ENCODE data around the gene GSE1.

The GSE1 gene

DNA sequence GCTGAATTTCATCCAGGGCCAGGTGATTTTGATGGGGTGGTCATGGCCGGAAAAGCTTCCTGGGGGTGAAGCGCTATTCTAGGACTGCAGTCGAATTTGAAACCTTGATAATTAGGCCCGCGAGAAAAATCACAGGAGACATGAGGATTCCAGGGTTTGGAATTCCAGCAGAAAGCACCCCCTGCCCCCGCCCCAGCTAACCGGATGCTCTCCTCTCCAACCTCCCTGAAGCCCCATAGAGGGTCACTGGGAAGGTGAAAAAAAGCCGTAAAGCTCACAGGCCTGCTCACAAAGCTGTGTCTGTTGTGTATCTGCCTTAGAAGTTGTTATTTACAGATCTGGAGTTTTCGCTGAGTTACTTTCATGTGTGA is 76.8 kb downstream of the GSE1 start:
- DNase-seq = no peak

DNA sequence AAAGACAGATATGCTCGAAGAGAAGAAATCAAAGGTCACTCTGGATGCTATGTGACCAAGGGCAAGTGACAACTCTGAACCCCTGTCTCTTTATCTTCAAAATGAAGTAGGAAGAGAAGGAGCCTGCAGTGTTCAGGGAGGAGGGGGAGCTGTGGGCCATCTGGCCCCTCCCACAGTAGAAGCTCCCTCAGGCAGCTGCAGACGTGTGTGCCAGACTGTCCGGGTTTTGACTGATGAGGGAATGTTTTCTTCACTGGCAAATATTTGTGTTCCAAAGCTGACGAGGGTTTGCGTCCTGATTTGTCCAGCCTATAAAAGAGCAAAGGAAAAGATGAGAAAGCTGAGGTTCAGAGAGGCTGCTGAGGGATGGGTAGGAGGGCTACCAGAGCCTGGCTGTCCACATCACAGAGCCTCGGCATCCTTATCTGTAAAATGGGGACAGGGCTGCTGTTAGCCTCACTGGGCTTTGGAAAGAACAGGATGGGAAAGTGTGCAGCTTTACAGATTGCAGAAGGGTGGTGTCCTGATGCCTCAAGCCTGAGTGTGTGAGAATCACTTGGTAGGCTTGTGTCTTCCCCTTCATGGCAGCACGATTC is 77.4 kb downstream of the GSE1 start:
- no peak for DNase-seq
- TF ChIP-seq POLR2A (IDR thresholded peaks at IDR 0.05; ENCODE audit: low read length) = no peak
- no peak for TF ChIP-seq GATA1 (IDR thresholded peaks at IDR 0.05; ENCODE audit: low read depth, low read length)

More for the DNA sequence above, 76.8 kb downstream of the GSE1 start:
- TF ChIP-seq GATA1 (IDR thresholded peaks at IDR 0.05; ENCODE audit: low read depth, low read length) (no peak), POLR2A (IDR thresholded peaks at IDR 0.05; ENCODE audit: low read length) (no peak)

DNA sequence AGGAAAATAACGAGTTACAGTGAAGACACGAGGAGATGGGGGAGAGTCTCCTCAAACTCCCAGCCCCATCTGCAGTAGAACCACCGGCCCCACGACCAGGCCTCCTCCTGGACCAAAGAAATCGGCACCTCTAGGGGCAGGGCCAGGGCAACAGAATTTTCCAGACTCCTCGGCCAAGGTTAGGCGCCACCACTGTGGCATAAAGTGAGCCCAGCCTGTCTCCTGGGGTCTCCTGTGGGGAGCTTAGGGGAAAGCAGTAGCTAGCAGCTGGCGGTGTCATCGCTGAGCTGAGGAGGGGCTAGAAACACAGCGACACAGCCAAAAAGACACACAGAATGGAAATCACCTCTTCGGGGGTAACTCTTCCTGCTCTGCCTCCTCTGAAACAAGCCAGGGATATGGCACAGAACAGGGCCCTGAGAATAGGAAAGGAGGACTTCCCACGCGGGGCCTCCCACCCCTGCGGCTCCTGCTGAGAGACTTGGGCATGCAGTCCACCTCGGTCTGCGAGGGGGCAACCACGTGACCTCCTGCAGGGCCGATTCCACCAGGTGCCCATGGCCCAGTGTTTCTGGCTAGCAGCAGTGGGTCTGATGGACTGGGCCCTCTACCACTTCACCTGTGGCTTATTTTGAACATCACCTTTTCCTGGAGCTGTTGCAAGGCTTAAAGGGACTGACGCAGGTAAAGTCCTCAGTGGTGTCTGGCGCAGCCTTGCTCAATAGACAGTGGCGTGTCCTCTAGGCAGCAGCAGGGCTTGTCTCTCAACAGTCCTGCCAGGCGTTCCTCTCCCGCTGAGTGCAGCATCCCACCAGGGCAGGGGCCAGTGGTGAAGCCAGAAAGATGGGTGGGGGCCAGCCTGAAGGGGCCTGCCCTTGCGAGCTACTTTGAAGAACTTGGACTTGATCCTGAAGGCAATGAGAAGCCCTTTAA is 82.3 kb downstream of the GSE1 start:
- TF ChIP-seq POLR2A (IDR thresholded peaks at IDR 0.05; ENCODE audit: low read length) (no peak), GATA1 (IDR thresholded peaks at IDR 0.05; ENCODE audit: low read depth, low read length) (no peak)
- no peak for DNase-seq

DNA sequence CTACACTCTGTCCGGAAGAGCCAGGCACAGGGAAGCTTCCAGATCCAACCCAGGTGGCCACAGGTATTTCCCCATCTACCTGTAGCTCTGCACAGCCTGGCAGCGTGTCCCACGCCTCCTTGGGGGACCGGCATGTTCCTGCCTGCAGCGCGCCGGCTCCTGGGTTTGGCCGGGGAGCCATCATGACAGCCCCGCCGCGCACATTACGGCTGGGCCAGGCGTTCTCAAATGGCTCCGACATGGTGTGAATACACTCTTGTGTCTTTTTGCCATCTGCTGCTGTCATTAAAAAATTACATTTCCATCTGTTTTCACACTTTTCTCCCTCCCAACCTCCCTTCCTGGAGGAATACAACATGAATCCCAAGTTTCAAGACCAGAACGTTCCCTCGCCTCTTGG is 83.7 kb downstream of the GSE1 start:
- no peak for DNase-seq
- no peak for TF ChIP-seq POLR2A (IDR thresholded peaks at IDR 0.05; ENCODE audit: low read length)
- TF ChIP-seq GATA1 (IDR thresholded peaks at IDR 0.05; ENCODE audit: low read depth, low read length) = no peak

DNA sequence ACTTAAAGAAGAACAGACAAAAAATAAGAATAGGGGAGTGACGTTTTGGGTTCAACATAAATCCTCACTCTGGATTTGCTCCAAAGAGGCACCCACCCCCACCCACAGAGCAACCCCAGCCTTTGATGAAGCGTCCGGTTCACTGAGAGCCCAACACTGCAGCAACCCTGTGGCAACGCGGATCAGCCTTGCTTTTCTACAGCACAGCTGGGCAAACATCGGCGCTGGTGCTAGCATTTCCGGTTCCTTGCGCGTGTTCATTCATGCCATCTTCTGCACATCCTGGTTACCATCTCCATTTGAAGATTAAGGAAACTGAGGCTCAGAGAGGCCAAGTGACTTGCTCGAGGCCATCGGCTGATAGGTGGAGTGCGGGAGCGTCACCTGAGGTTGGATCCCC is 84.3 kb downstream of the GSE1 start:
- TF ChIP-seq GATA1 (IDR thresholded peaks at IDR 0.05; ENCODE audit: low read depth, low read length) = no peak
- no peak for TF ChIP-seq POLR2A (IDR thresholded peaks at IDR 0.05; ENCODE audit: low read length)

DNA sequence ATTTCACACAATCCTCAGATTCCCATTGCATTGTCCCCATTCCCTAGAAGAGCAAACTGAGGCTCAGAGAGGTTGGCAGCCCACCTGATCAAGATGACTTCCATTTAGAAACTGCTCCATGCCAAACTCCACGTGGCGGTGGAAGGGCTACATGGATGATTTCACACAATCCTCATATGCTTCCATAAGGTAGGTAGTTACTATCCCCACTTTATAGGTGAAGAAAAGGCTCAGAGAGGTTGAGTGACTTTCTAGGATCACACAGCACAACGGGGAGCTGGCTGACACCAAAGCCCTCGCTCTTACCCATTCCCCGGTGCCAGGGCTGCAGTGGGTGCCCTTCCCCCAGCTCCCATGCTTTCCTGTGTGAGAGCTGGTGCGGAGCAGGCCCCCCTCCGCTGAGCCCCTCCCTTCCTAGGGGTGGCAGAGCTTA is 85.4 kb downstream of the GSE1 start:
- no peak for DNase-seq
- no peak for TF ChIP-seq POLR2A (IDR thresholded peaks at IDR 0.05; ENCODE audit: low read length)
- no peak for TF ChIP-seq GATA1 (IDR thresholded peaks at IDR 0.05; ENCODE audit: low read depth, low read length)

More for the DNA sequence above, 84.3 kb downstream of the GSE1 start:
- DNase-seq = no peak

DNA sequence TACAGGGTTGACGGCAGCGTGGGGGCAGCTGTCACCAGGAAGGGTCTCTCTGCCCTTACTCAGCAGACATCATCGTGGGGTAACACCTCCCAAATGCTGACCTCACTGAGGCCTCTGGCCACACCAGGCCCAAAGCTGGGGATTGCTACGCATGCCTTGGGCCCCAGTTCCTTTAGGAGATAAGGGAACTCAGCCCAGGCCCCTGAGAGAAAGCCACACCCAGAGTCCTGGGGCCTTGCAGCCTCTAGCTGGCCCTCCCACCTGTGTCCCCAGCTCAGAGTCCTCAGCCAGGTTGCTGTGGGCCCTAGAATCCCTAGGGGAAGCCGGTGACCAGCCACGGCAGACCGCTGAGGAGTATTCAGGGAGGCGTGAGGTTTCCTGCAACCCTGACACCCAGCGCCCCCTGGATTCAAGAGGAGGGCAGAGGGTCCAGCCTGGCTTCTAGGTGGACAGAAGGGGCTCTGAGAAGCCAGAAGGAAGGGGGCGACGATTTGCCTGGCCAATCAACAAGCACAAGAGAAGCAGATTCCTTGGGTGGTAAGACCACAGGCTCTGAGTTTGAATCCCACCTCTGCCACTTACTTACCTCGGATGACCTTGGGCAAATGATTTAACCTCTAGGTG is 85.9 kb downstream of the GSE1 start:
- TF ChIP-seq POLR2A (IDR thresholded peaks at IDR 0.05; ENCODE audit: low read length) (no peak), GATA1 (IDR thresholded peaks at IDR 0.05; ENCODE audit: low read depth, low read length) (no peak)
- DNase-seq = peak; percentile 67 to 68

DNA sequence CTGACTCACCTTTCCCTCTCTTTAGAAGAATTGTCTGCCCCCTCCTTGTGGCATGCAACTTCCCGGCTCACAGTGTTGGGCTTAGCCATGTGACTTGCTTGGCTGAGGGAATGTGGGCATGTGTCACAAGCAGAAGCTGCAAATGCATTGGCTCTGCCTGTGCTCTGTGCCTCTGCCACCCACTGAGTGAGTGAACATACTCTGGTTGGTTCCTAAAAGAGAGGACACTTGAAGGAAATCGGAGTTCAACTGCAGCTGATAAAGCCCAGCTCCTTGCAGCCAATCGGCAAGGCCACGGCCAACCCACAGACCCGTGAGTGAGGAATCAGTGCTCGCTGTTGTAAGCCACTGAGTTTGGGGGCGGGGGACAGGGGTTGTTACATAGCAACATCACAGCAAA is 86.5 kb downstream of the GSE1 start:
- no peak for TF ChIP-seq GATA1 (IDR thresholded peaks at IDR 0.05; ENCODE audit: low read depth, low read length)
- no peak for TF ChIP-seq POLR2A (IDR thresholded peaks at IDR 0.05; ENCODE audit: low read length)
- DNase-seq = peak; percentile 16 to 23

DNA sequence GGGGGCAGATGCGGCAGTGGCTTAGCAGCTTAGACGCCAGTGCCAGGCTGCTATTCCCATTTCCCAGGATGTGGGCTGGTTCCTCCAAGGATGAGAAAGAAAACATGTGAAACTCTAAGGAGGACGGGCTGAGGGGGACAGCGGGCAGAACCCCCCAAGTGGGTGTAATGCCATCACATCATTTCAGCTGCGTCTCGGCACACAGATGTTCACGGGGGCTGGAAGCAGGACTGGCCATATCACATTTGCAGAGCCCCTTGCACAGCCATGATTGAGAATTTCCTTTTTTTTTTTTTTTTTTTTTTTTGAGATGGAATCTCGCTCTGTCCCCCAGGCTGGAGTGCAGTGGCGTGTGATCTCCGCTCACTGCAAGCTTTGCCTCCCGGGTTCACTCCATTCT is 90.9 kb downstream of the GSE1 start:
- TF ChIP-seq POLR2A (IDR thresholded peaks at IDR 0.05; ENCODE audit: low read length) (no peak), GATA1 (IDR thresholded peaks at IDR 0.05; ENCODE audit: low read depth, low read length) (no peak)
- DNase-seq = no peak

DNA sequence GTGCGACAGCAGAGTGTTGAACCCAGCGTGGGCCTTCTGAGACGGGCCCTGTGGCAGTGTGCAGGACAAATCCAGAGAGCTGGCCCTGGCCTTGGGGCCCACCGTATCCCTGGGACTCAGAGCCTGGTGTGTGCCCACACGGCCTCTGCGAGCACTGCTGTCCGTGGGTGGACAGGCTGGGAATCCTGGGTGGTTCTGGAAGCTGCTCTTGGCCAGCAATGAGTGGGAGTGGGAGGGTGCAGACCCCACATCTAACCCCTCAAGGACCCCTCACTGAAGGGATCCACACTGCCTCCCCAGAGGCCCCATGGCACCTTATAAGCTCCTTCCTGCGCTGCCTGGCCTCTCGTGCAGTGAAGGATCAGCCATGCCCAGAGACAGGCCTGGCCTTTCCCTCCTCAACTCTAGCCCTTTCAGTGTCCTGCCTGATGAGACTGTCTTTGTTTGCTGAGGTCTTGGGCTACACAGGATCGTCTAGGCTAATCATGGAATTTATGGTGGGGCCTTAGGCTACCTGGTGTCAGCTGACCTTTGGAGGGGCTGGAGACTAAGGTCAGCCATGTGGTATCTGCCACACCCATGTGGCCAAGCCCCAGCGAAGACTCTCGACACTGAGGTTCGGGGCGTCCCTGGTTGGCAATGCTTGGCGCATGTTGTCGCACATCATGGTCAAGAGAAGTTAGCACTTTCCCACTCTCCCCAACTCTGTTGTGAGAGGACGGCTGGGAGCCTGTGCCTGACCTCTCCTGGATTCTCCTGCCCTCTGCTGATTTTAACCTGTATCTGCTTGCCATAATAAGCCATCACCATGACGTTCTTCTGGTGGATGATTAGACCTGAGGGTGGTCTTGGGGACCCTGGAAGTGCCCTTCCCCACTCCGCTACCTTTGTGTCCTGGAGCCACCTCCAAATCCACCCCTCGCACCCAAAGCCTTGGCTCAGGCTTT is 92.1 kb downstream of the GSE1 start:
- no peak for DNase-seq
- TF ChIP-seq POLR2A (IDR thresholded peaks at IDR 0.05; ENCODE audit: low read length) (no peak), GATA1 (IDR thresholded peaks at IDR 0.05; ENCODE audit: low read depth, low read length) (no peak)

DNA sequence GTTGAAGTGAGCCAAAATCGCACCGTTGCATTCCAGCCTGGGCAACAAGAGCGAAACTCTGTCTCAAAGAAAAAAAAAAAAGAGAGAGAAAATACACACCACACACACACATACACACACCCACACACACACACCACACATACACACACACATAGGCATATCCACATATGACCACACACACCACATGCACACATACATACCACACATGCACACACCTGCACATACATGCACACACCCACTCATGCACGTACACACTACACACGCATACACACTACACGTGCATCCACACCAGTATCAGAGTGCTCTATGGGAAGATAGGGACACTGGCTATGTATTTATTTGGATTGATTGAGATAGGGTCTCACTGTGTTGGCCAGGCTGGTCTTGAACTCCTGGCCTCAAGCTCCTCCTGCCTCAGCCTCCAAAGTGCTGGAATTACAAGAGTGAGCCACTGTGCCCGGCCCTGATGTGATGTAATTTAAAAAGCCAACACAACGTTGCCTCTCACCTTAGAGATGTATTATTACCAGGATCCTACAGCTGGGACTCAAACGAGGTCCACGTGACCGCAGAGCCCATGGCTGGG is 93.4 kb downstream of the GSE1 start:
- TF ChIP-seq POLR2A (IDR thresholded peaks at IDR 0.05; ENCODE audit: low read length) = no peak
- no peak for TF ChIP-seq GATA1 (IDR thresholded peaks at IDR 0.05; ENCODE audit: low read depth, low read length)
- no peak for DNase-seq

DNA sequence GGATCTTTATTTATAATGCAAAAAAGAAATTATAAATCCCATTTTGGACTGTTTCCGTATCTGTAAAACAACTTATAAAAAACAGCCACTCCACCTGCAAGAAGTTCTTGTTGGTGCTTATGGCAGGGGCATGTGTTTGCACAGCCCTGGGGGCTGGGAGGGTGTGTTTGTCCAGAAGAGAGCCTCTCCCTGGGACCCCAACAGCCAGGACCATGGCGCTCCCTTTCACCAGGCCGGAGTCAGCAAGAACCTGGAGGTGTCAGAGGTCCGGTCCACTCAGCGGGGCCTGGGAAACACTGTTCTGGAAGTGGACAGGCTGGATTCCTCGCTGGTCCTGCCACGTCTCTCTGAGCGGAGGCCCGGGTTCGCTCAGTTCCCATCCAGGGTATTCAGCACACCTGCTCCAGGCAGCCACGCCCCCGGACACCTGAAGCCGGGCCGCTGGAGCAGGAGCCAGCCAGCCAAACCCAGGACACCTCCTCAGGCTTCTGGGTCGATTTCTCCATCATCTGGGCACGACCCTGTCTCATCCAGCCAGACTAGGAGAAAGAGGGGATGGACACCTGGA is 94.5 kb downstream of the GSE1 start:
- DNase-seq = no peak
- TF ChIP-seq POLR2A (IDR thresholded peaks at IDR 0.05; ENCODE audit: low read length) = no peak
- no peak for TF ChIP-seq GATA1 (IDR thresholded peaks at IDR 0.05; ENCODE audit: low read depth, low read length)

DNA sequence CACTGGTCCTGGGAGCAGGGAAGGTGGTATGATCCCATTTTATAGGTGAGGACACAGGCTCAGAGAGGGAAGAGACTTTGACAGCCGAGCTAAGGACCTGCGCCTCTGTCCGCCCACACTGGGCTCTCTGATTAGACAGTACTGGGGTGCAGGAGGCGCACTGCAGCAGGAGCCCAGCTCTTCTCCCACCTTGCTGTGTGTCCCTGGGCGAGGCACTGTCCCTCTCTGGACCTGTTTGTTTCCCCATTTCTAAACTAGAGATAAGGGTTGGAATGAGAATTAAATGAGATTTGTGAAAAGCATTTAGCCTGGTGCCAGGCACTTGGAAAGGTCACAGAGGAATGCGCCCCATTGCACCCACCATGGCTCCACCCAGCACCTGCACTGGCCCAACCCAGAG is 95.2 kb downstream of the GSE1 start:
- DNase-seq = no peak
- no peak for TF ChIP-seq GATA1 (IDR thresholded peaks at IDR 0.05; ENCODE audit: low read depth, low read length)
- TF ChIP-seq POLR2A (IDR thresholded peaks at IDR 0.05; ENCODE audit: low read length) = no peak
